Activated CD8-positive, alpha-beta memory T cell treated with anti-CD3 and anti-CD28 coated beads, Interleukin-2, amount 10 ng/mL, durations not matched to agents 7 days and 5 days (primary cell): Measurements from ENCODE around the gene COL18A1. TPM values are rescaled to one million over a fixed set of nuclear protein-coding genes. Genes with fewer than 3 reads are reported as not detected.

Source experiments
- ATAC-seq: fragments of 150-1000 bp; cut with Tn5 transposase; one replicate; pipeline ENCODE4 v1.10.0; 2021; ENCODE audit warnings: moderate library complexity
- CTCF ChIA-PET: fragments of 350-600 bp; sonication (Branson Sonifier 250); formaldehyde crosslinking; loops from one replicate; lab custom pipeline; 2021; ENCODE audit warnings: antibody characterized with exemption; lab: Charles Lee
- DNase-seq: peaks from one replicate; pipeline ENCODE4 v3.0.0-alpha.2; 2020
- H3K27ac Mint-ChIP-seq: one replicate; pipeline ENCODE4 v1.8.0; 2021; ENCODE audit warnings: mild to moderate bottlenecking, mixed read lengths
- H3K27me3 Mint-ChIP-seq: one replicate; pipeline ENCODE4 v1.8.0; 2021; ENCODE audit warnings: mixed read lengths
- H3K36me3 Mint-ChIP-seq: one replicate; pipeline ENCODE4 v1.8.0; 2021; ENCODE audit warnings: mild to moderate bottlenecking, mixed read lengths
- H3K4me1 Mint-ChIP-seq: one replicate; pipeline ENCODE4 v1.8.0; 2021; ENCODE audit warnings: mixed read lengths
- H3K4me3 Mint-ChIP-seq: one replicate; pipeline ENCODE4 v1.8.0; 2021; ENCODE audit warnings: mild to moderate bottlenecking, moderate library complexity, mixed read lengths
- H3K9me3 Mint-ChIP-seq: one replicate; pipeline ENCODE4 v1.8.0; 2022; ENCODE audit warnings: low read depth, mixed read lengths
- total RNA-seq, 2 experiments: library from RNA; stranded (reverse); gene quantifications; one replicate each; pipeline ENCODE4 v1.2.3, GENCODE V29; 2021

The COL18A1 gene
- total RNA-seq, 2 experiments from 2014 or later: 5.2 to 7.3 TPM

DNA sequence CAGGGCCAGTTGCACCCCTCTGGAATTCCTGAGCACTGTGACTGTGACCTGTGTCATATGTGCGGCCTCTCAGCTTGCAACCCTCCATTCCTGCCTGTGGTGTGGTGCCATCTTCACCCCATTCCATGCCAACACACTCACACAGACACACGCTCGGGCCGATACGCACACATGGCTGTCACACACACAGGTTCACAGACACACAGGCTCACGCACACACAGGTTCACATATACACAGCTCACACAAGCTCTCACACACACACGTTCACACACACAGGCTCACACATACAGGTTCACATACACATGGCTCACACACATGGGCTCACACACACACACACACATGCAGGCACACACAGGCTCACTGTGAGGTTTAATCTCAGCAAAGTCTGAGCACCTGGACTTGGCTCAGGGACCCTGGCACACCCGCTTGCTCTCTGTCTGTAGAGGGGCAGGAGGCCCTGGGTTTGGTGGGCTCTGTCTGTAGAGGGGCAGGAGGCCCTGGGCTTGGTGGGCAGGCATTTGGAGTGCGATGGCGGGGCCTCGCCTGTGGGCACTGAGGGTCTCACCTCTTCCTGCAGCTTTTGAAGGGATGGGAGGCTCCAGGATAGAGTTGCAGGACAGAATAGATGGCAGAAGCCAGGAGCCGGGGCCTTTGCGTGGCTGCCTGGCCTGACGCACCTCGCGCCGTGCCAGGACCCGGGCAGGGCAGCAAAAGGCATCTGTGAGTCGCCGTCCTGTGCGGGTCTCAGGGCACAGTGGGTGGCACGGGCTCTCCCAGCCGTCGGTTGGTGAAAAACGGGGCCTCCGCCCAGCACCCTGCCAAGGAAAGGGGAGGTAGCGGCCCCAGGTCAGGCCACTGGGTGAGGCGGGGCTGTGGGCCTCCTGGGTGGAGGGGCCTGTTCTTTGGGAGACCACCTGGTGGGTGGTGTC, 17.1 kb downstream of the COL18A1 start:
- Mint-ChIP-seq H3K4me1 (no peaks in the 10 kb centered on the region), H3K27ac (no peak overlapping the region), H3K27me3 (no peaks in the 10 kb centered on the region), H3K4me3 (no peak overlapping the region), H3K9me3 (no peaks in the 10 kb centered on the region), H3K36me3 (no peaks in the 10 kb centered on the region)
- CTCF ChIA-PET: no interaction called here
- DNase-seq (no peak), ATAC-seq (no peak)

DNA sequence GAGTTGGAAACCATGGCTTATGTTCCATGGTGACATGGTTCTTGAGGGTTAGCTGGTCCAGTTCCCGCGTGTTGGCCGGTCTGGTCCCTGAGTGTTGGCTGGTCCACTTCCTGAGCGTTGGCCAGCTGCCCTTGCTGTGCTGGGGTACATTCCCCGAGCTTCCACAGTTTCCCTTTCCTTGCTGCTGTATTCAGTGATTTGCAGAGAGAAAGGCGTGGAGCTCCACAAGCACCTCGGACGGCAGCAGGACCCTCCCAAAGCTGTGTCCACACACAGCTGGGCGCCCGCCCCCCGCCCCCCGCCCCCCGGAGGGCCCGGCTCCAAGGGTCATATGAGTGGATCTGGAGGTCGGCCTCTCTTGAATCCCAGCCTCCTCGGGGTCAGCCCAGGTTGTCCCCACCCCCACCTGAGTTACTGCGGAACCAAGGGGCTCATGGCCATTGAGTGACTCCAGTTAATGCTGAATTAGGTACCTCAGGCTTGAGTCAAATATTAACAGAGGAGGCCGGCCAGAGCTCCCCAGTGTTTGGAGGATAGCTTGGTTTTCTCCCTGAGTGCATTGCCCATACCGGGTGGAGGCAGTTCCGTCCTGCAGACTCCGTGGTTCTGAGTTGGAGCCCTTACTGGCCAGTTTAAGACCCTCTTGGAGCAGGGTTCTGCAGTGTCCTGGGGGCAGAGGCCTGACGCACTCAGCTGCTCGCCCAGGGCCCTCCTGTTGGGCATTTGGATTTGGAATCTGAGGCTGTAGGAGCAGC, 18.4 kb downstream of the COL18A1 start:
- H3K27ac Mint-ChIP-seq: no peak overlapping the region
- no peaks in the 10 kb centered on the region for H3K36me3 Mint-ChIP-seq
- CTCF ChIA-PET: no interaction called here
- no peaks in the 10 kb centered on the region for H3K27me3 Mint-ChIP-seq
- ATAC-seq: no peak
- H3K4me1 Mint-ChIP-seq: no peaks in the 10 kb centered on the region
- no peaks in the 10 kb centered on the region for H3K9me3 Mint-ChIP-seq
- DNase-seq: no peak
- H3K4me3 Mint-ChIP-seq: no peak overlapping the region

DNA sequence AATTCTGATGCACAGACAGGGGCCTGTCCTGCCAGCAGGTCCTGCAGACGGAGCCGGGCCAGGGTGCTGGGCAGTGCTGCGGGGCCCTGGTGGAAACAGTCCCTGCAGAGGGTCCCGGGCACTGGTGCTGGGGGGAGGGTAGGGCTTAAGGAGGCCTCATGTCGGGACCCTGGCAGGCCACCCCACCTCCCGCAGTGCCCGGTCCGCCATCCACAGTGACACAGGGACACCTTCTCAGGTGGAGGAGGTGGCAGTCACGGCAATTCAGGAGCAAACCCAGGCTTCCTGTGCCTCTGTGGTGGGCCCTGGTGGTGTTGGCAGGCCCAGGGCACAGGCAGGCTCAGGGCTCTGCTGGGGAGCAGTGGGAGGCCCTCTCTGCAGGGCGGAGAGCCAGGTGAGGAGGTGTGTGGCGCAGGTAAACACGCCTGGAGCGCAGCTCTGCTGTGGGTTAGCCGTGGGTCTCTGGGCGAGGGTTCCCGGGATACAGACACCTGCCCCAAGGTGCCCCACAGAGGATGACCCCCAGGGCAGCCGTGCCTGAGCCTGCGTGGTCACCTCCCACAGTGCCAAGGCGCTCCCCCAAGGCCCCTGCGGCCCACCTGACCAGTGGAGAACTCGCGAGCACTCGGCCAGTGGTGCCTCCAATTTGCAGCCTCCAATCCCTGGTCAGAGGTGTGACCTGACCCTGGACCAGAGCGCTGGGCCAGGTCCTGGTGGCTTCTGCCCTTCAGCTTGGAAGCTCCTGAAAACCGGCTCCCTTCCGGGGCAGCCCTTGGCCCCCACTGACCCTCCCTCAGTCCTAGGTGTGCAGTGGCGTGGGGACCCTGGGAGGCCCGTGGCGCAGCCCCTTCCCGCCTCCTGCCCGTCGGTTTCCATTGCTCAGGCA, 19.2 kb downstream of the COL18A1 start:
- DNase-seq (no peak), ATAC-seq (no peak)
- H3K4me3 Mint-ChIP-seq: no peak overlapping the region
- H3K36me3 Mint-ChIP-seq: no peaks in the 10 kb centered on the region
- no peak overlapping the region for H3K27ac Mint-ChIP-seq
- H3K9me3 Mint-ChIP-seq: no peaks in the 10 kb centered on the region
- CTCF ChIA-PET: no interaction called here
- H3K4me1 Mint-ChIP-seq: no peaks in the 10 kb centered on the region
- no peaks in the 10 kb centered on the region for H3K27me3 Mint-ChIP-seq

GRCh38 chr21:45424854-45425795, 20.2 kb downstream of the COL18A1 start:
- Mint-ChIP-seq H3K4me1 (no peaks in the 10 kb centered on the region), H3K27ac (no peak overlapping the region), H3K9me3 (no peaks in the 10 kb centered on the region), H3K27me3 (no peaks in the 10 kb centered on the region), H3K36me3 (no peaks in the 10 kb centered on the region), H3K4me3 (no peak overlapping the region)
- CTCF ChIA-PET: no interaction called here
- ATAC-seq (no peak), DNase-seq (no peak)

DNA sequence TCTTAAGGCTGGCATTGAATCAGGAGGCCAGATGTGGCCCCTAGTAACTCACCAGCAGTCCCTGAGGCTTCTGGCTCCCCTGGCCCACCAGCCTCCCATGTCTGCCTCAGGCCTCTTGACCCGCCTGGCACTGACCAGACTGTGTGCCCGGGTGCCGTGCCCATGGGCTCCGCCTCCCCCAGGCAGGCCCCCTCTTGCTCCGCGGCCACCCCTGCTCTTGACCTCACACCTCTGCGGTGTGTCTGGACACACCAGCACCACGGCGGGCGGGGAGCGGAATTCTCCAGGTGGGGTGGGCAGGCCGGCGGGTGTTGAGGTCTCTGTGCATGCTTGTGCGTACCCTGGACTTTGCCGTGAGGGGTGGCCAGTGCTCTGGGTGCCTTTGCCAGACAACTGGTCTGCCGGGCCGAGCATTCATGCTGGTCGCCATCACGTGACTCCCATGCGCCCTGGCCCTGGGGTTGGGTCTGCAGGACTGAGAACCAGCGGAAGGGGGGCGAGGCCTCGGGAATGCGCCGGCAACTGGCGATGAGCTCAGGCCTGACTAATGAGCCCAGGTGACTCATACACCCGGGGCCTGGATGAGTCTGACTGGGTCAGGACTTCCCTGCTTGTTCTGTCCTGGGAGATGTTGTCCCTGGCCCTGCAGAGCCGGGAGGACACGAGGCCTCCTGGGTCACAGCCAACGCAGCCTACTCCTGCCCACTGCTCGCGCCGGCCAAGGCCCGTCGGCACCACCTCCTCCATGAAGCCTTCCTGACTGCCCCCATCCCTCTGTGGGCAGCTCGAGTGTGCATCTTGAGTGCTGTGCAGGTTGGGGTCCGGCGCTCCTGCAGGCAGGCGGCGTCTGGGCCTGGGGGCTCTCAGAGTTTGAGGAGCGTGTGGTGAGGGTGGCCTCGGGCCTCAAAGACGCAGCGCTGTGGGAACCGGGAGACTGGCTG, 22.6 kb downstream of the COL18A1 start:
- Mint-ChIP-seq H3K27ac (no peak overlapping the region), H3K4me1 (no peaks in the 10 kb centered on the region), H3K4me3 (no peak overlapping the region), H3K36me3 (no peaks in the 10 kb centered on the region), H3K9me3 (no peaks in the 10 kb centered on the region), H3K27me3 (no peaks in the 10 kb centered on the region)
- ATAC-seq (no peak), DNase-seq (no peak)
- CTCF ChIA-PET: no interaction called here

DNA sequence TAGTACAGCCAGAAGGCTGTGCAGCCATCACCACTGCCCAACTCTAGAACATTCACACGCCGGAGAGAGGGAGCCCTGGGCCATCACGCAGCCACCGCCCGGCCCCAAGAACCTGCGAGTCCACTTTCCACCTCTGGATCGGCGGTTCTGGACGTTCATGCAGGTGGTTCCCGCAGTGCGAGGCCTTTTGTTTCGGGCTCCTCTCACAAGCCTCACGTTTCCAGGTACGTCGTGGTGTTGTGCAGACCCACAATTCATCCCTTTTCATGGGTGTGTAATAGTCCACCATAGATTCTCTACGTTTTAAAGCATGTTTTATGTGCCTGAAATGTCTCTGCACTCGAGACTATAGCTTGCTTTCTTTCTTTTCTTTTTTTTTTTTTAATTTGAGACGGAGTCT, 23.6 kb downstream of the COL18A1 start:
- Mint-ChIP-seq H3K4me3 (no peak overlapping the region), H3K4me1 (no peaks in the 10 kb centered on the region), H3K27me3 (no peaks in the 10 kb centered on the region), H3K36me3 (no peaks in the 10 kb centered on the region), H3K9me3 (no peaks in the 10 kb centered on the region), H3K27ac (no peak overlapping the region)
- CTCF ChIA-PET: no interaction called here
- ATAC-seq: no peak
- no peak for DNase-seq

- DNase-seq: no peak
- no peaks in the 10 kb centered on the region for H3K9me3 Mint-ChIP-seq
- H3K27ac Mint-ChIP-seq: no peak overlapping the region
- no peak overlapping the region for H3K4me3 Mint-ChIP-seq
- no peaks in the 10 kb centered on the region for H3K4me1 Mint-ChIP-seq
- ATAC-seq: no peak
- no peaks in the 10 kb centered on the region for H3K36me3 Mint-ChIP-seq
- CTCF ChIA-PET: no interaction called here
- H3K27me3 Mint-ChIP-seq: no peaks in the 10 kb centered on the region
Measured at GRCh38 chr21:45429221-45430175, 24.5 kb downstream of the COL18A1 start.

DNA sequence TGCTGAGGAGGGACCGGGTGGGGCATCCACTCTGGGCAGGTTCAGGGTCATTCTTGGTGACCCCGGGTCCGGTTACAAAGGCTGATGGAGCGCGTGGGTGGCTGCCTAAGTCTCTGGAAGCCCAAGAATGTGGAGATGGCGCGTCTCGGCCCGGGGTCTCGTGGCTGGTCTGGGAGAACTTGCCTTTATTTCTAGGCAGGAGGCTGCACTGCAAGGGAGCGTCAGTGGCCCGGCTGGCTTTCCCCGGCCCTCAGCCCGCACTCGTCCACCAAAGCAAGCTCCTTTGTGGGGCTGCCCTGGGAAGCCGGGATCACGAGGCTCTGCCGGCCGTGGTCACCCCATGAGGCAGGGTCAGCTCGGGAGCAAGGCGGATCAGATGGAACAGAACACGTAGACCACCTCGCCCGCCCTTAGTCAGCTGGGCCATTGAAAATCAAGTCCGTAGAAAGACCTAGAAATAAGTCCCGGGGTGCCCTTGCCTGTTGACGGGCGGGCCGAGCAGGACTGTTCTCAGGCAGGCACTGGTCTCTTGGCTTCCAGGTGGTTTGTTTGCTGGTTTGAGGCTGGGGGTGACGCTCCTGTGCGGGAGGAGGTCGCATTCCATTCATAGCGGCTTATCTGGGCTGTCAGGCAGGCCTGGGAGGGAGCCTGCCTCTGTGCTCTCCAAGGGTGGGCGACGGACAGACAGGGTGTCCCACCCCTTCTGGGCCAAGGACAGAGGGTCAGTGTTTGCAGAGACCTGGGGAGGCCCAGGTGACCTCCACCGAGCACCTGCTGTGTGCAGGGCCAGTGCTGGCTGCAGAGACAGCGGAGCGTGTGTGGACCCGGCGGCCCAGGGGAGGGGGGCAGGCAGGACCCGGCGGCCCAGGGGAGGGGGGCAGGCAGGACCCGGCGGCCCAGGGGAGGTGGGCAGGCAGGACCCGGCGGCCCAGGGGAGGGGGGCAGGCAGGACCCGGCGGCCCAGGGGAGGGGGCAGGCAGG, 25.8 kb downstream of the COL18A1 start:
- CTCF ChIA-PET: no interaction called here
- DNase-seq: no peak

GRCh38 chr21:45431781-45432572, 27.0 kb downstream of the COL18A1 start:
- no peaks in the 10 kb centered on the region for H3K9me3 Mint-ChIP-seq
- ATAC-seq (no peak), DNase-seq (no peak)
- H3K36me3 Mint-ChIP-seq: no peaks in the 10 kb centered on the region
- no peaks in the 10 kb centered on the region for H3K4me1 Mint-ChIP-seq
- no peak overlapping the region for H3K27ac Mint-ChIP-seq
- H3K4me3 Mint-ChIP-seq: no peak overlapping the region
- CTCF ChIA-PET: no interaction called here
- H3K27me3 Mint-ChIP-seq: no peaks in the 10 kb centered on the region

More for the DNA sequence above, 25.8 kb downstream of the COL18A1 start:
- Mint-ChIP-seq H3K36me3 (no peaks in the 10 kb centered on the region), H3K27ac (no peak overlapping the region), H3K4me3 (no peak overlapping the region), H3K27me3 (no peaks in the 10 kb centered on the region), H3K4me1 (no peaks in the 10 kb centered on the region), H3K9me3 (no peaks in the 10 kb centered on the region)
- ATAC-seq: no peak
